ENCODE data around the gene GMPR2. TPM values are rescaled to one million over a fixed set of nuclear protein-coding genes. Genes with fewer than 3 reads are reported as not detected.
A peak's percentile ranks its signal among the peaks of the same experiment; 100 is the strongest.
"Not testable (repeated sequence)": the region's sequence is repeated elsewhere in the genome, so short reads cannot be mapped to it uniquely, and the experiment has no call there.

Gene GMPR2
- polyA plus RNA-seq, 1 donor = 121 TPM

DNA sequence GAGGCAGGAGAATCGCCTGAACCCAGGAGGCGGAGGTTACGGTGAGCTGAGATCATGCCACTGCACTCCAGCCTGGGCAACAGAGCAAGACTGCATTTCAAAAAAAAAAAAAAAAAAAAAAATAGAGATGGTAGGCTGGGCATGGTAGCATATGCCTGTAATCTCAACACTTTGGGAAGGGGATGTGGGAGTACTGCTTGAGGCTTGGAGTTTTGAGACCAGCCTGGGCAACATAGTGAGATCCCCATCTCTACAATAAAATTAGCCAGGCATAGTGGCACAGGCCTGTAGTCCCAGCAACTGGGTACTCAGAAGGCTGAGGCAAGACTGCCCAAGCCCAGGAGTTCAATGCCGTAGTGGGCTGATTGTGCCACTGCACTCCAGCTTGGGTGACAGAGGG lies 9.7 kb upstream of the GMPR2 start:
- DNase-seq = not testable (repeated sequence)

DNA sequence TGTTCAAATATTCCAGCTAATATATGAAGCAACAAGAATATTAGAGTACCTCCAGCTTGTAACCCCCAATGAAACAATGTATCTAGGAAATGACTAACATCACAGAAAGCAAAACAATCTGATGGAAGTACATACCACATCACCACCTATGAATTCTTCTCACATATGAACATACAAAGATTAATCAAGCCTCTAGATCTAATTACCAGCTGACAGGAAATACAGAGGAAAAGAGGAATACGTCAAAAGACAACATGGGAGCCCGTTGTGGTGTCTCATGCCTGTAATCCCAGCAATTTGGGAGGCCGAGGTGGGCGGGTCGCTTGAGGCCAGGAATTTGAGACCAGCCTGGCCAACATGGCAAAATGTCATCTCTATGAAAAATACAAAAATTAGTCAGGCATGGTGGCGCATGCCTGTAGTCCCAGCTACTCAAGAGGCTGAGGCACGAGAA lies 8.1 kb upstream of the GMPR2 start:
- no peak for DNase-seq

DNA sequence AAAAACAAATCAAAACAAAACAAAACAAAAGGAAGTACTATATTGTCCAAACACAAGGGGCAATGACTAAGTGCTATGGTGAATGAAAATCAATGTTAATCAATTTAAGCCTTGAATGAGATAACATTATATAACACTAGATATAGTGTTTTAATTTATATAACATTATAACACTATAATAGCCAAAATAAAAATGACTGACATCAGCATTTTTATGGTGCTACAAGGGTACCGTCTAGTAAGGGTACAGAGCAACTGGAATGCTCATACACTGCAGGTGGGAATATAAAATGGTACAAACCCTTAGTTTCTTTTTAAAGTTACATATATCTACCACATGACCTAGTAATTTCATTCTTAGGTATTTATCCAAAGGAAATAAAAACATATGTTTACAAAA lies 6.3 kb upstream of the GMPR2 start:
- DNase-seq = no peak

DNA sequence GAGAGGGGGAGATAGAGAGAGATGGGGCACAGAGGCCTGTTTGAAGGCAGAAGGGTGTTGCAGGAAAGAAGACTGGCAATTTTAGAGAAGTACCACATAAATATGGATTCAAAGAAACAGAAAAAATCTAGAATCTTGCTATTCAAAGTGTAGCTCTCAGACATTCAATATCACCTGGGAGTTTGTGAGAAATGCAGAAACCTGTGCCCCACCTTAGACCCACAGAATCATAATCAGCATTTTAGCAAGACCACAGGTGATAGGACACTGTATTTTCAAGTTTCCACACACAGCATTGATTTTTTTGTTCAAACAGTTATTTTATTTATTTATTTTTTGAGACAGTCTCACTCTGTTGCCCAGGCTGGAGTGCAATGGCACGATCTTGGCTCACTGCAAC lies 3.8 kb upstream of the GMPR2 start:
- no peak for DNase-seq

DNA sequence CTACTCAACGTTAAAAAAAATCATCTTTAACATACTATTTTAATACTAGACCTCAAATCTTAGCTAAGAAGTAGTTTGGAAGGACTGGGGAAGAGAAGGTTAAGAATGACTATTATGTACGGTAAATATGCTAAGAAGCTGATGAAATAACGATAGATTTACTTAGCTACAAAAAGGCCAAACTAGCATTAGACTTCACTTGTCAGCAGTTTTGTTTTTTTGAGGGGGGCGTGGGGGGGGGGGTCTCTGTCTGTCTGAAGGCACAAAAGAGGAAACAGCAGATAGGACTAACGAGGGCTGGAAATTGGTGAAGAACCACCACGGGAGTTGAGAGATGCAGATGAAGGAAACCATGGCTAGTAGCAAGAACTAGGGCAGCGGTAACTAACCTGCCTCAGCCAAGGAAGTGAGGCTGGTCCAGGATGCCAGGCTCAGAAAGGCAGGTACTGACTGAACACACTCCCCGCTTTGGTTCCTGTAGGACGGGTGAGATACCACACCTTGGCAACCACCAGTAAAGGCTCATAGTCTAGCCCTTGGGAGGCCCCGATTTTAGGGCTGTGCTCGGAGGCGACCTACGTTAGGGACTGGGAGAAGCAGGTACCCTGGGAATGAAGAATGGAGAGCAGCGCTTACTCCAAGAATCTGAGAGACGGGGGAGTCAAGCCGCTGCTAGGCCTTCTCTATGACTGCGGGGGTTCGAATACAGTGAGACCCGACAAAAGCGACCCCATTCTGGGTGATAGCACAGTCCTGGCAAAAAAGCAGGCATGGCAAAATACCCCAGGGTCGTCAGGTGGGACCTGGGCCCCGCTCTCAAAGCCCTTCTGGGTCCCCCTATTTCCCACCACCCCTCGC lies 1.2 kb upstream of the GMPR2 start:
- DNase-seq = no peak

DNA sequence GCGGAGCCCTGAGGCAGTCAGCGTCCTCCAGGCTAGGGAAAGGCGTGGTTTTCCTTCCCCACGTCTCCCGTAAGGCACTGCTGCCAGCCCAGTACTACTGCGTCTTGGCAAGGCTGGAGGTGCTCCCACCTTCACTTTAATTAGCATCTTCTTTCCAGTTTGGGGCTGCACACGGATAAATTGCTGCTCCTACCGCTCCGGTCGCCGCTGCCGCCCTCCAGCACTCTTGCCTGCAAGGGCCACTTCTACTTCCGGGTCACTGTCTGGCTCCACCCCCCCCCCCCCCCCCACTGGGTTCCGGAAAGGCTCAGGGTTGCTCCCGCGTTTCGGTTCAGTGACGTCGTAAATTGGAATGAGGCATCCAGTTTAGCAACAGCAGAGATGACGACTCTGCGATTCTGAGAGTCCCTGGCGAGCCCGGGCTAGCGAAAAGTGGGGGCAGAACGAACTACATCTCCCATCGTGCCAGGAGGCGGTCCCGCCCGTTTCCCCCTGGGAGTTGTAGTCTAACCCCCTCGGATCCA lies 546 bp upstream of the GMPR2 start, which contains the start of gene NEDD8:
TSS of gene NEDD8 (minus strand) at position 247 of the 524 bp plus-strand sequence. CDS start at position 147, 100 bp downstream.
- peak; percentile 85 for DNase-seq

DNA sequence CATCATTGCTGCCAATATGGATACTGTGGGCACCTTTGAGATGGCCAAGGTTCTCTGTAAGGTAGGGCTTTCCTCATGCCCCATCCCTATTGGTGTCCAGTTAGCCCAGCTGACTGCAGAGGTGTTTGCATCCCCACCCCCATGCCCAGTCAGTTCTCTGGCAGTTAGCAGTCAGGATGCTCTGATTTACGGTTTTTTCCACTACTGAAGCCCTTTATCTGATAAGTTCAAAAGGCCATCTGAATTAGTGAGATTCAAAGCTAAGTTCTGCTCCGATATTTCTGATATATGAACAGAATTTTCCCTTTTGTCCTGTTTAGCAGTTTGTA lies 773 bp downstream of the GMPR2 start:
- DNase-seq = no peak

DNA sequence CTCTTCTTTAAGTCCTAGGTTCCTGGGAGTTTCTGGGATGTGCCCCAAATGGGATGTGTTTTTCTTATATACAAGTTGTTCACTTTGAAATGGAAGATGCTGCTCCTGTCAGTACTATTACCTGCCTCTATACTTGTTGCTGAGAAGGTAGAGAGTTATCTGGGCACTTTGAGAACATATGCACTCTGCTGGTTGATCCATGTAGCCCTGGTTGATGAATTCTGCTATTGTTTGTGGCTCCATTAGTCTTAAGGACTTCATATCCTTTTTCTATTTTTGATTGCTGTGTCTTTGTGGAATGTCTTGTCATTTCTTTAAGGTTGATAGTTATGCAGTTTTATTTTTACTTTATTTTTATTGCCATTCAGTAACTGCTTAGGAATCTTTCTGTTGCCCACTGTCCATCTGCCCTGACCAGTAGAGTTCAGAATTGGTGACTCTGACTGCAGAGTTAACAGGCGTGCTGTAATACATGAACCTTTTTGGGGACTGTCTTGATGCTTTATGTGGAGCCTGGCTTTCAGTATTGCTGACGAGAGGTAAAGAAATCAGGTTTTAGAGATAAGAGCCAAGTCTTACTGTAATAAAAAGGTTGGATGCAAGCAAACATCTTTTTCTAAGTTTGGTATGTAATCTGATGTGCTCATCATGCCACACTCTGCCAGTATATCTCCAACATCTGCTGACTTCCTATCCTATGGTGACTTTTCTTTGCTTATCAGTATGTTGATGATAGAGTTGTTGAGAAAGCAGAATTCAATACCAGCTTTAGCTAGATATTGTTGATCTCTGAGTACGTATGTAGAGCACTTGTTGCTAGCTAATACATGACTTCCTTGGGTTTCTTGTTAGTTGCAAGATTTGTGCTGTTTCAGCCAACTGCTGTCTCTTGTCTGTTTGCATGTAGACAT lies 1.6 kb downstream of the GMPR2 start:
- no peak for DNase-seq

DNA sequence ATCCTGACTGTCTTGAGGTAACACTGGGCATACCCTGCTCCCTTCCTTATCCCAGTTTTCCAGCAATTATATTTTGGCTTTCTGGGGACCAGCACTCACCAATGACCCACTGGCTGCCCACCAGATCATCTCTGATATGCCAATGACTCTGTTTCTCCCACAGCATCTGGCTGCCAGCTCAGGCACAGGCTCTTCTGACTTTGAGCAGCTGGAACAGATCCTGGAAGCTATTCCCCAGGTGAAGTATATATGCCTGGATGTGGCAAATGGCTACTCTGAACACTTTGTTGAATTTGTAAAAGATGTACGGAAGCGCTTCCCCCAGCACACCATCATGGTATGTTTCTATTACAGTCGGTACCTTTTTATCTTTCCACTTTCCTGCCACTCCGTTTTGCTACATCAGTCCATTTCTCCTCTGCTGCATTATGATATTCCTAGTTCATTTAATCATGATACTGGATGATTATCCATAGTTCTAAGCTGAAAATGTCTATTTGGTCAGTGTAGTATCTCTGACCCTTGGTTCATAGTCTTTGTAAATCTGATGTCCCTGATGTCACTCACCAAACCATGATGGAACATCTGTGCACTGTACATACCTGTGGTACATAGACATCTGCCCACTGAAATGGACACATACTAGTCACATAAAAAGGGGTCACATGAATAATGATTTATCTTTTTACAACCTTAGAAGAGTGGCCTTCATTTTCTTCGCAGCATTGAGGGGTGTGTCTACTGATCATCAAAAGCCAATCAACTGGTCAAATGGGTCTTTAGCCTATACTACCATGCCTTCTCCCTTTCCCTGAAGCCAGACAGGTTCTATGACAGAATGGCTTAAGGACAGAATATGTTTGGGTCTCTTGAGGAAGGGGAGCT lies 3.3 kb downstream of the GMPR2 start:
- no peak for DNase-seq

DNA sequence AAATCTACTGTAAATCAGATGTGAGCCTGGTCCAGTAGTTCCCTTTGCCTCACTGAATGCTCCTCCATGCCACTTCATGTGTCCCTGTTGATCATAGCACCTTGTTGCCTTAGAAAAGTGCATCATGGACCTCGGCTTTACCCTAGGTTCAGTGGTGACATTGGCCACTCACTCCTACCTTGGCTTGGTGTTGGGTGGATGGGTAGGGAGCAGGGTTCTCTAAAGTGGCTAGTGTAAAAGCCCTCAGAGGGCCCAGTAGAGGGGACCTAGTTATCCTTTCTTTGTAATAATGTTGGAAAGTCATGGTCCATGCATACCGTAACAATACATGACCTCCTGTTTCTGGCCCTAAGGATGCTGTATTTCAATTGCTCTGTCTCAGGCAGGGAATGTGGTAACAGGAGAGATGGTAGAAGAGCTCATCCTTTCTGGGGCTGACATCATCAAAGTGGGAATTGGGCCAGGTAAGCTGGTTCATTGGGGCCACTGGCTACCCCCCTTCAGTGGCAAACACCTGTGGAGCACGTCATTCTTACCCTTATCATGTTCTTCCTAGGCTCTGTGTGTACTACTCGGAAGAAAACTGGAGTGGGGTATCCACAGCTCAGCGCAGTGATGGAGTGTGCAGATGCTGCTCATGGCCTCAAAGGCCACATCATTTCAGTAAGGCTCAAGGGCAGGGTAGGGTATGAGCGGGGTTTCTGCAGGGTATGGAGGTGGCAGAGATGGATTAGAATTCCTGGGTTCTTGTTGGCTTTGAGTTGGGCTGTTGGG lies 4.1 kb downstream of the GMPR2 start:
- no peak for DNase-seq

DNA sequence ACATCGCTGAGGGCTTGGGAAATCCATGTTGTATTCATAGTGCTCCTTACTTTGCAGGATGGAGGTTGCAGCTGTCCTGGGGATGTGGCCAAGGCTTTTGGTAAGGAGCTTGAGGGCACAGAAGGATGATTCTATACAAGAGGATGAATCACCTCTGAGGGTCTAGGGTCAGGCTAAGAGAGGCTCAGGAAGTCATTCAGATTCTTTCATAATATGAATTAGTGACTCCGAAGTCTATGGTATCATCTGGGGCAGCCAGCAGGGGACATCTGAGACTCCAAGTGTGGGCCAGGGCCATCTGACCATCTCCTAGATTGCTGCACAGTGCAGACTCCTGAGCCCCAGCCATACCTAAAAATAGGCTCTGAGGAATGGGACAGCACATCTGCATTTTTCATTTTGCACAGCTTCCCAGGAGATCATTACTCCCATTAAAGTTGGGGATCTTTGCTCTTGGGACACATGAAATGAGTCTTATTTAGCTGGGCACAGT lies 4.8 kb downstream of the GMPR2 start:
- DNase-seq = no peak

DNA sequence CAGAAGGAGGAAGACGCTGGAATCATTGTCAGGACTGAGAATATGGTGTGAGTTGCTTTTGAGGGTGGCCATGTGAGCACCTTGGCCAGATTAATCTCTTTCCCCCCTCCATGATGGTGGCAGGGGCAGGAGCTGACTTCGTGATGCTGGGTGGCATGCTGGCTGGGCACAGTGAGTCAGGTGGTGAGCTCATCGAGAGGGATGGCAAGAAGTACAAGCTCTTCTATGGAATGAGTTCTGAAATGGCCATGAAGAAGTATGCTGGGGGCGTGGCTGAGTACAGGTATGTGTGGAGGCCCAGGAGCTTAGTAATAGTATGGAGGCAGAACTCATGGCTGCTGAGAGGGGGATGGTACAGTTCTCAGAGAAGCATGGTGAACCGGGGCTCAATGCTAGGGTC lies 5.4 kb downstream of the GMPR2 start:
- no peak for DNase-seq

DNA sequence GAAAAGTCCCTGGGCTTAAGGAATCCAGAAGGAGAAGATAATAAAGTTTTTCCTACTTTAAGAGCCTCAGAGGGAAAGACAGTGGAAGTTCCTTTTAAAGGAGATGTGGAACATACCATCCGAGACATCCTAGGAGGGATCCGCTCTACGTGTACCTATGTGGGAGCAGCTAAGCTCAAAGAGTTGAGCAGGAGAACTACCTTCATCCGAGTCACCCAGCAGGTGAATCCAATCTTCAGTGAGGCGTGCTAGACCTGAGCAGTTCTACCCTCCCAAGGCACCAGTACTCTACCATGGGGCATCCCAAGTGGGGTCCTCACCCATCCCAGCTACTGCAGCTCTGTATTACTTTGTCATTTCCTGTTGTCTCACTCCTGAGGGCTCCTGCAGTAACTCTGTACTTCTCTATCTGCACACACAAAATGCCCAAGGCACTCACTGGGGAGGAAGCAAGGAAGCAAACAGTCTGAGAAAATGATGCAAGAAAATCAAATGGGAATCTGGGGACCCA lies 5.9 kb downstream of the GMPR2 start:
- no peak for DNase-seq

DNA sequence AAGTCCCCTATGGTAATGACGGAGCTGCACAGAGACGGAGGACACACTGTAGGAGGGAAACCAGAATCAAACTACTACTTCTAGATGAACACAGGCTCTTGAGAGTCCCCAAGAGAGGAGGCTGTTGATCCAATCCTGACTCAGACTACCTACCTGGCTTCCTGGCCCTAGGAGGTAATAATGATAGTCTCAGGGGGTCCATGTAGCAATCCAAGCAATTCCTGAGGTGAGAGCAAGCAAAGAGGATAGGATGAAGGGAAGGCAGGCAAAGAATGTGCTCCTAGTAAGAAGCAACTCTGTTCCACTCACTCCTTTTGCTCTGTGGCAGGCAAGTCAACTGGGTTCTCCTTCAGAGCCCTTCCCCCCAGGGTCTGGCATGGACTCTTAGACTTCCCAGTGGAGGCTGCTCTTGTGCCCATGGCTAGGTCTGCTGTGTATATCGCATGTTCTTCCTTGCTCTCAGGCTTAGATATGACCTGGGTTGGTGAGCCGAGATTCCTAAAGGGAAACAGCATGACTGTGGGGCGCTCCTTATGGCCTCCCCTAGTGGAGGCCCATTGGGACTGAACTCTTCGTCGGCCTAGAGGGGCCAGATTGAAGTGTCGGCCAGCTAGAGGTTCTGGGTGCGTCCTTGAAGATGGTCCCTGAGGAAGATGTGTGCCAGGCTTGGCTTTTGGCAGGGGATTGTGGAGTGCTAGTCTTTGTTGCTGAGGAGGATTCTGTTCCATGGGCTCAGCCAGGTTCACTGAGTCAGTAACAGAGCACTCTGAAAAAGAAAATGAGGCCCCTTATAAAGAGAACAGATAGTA lies 7.6 kb downstream of the GMPR2 start:
- DNase-seq = no peak

DNA sequence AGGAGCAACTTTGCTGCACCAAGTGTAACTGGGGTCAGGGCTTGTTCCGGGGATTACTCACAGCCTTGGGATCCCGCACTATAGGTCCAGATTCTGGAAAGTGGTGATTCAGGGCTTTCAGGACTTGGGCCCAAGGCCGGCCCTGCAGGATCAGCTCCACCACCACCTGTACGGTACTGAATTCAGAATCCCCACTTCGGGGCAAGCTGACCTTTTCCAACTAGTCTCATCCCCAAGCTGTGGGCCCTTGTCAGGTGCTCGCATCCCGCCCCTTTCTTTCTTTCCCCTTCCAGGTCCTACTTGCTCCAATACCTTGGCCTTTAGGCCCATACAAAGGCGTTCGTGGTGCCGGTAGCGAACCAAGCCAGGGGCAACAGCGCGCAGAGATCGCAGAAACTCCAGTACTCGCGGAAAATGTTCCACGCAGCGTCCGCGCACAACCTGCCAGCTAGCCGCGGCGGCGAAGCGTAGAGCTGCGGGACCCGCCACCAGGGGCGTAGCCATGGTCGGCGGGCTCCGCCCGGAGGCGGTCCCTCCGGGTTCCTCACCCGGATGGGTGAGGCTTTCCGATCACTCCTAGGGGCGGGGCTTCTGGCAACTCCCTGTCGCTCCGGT lies 9.2 kb downstream of the GMPR2 start:
- DNase-seq = peak; percentile 91

DNA sequence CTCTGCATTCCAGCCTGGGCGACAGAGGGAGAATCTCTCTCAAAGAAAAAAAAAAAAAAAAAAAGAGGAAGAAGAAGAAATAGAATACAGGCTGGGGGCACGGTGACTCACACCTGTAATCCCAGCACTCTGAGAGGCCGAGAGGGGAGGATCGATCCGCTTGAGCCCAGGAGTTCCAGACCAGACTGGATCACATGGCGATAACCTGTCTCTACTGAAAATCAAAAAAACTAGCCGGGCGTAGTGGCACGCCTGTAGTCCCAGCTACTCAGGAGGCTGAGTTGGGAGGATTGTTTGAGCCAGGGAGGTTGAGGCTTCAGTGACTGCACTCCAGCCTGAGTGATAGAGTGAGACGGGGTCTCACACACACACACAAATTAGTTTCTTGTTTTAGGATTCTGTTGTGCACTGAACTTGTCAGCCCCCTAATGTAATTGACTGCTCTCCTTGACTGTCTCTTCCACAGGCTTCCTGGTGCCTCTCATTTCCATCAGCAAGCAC lies 10.7 kb downstream of the GMPR2 start:
- DNase-seq = no peak

DNA sequence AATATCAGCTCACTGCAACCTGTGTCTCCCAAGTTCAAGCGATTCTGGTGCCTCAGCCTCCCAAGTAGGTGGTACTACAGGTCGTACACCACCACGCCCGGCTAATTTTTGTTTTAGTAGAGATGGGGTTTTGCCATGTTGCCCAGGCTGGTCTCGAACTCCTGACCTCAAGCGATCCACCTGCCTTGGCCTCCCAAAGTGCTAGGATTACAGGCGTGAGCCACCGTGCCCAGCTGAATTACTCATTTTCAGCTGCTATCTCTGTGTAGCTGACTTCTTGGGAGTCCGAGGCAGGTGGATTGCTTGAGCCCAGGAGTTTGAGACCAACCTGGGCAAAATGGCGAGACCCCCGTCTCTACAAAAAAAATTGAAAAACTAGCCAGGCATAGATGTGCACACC lies 12.6 kb downstream of the GMPR2 start:
- DNase-seq = not testable (repeated sequence)

DNA sequence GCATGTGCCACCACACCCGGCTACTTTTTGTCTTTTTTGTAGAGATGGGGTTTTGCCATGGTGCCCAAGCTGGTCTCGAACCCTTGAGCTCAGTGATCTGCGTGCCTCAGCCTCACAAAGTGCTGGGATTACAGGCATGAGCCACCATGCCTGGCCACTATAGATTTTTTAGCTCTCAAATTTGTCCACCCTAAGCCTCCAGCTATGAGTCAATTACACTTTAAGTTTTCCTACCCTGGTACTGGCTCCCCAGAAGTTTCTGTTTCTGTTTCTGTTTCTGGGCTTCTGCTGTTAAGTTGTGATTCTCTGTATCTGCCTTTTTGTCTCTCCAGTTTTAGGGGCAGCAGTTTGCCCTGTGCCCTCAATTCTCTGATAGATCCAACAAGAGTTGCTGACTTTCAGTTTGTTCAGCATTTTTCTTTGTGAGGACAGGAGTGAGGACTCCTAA lies 14.1 kb downstream of the GMPR2 start:
- no peak for DNase-seq

DNA sequence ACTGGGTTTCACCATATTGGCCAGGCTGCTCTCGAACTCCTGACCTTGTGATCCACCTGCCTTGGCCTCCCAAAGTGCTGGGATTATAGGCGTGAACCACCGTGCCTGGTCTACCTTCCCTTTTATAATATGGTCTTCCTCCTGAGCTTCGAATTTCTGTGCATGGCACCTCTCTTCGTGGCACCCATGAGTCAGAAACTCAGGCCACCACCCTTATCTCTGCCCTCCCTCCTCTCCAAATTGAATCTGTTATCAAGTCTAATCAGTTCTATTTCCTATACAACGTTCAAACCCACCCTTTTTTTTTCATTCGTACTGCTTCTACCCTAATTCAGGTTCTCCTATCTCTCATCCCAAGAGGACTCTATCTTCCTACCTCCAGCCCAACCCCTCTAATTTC lies 14.7 kb downstream of the GMPR2 start:
- DNase-seq = no peak

Measured in left kidney (tissue), 2 donors.